ENCODE data around the gene HOXA3. TPM values are rescaled to one million over a fixed set of nuclear protein-coding genes. Genes with fewer than 3 reads are reported as not detected.

HOXA3 gene
- total and polyA plus RNA-seq, 4 experiments from 2014 or later, result 0.07 TPM; not detected in 3

GRCh38 chr7:27119412-27119911, 32.9 kb downstream of the HOXA3 start:
- H3K36me3 Mint-ChIP-seq, result no peaks in the 10 kb centered on the region
- H3K4me3 Mint-ChIP-seq, result no peak overlapping the region
- CTCF ChIA-PET (ENCODE audit: partially characterized antibody), result interaction anchor here (0.7 to 1.2 kb wide), 3 partner anchors 14 to 31 kb away, joined by 3 read pairs; partner anchors contain the start of gene HOXA5
- H3K27ac Mint-ChIP-seq, result no peak overlapping the region
- no peak overlapping the region for H3K4me3 ChIP-seq (ENCODE audit: low read length in 2 of 2)
- intact Hi-C loops (cut with micrococcal nuclease), result no loop called here
- H3K27me3 ChIP-seq (ENCODE audit: insufficient read depth, low read length), result no peaks in the 10 kb centered on the region
- no peaks in the 10 kb centered on the region for H3K9me3 Mint-ChIP-seq
- no peaks in the 10 kb centered on the region for H3K4me1 Mint-ChIP-seq
- no peaks in the 10 kb centered on the region for H3K4me1 ChIP-seq (ENCODE audit: insufficient read depth, low read length)
- no peak for DNase-seq
- no peaks in the 10 kb centered on the region for H3K9me3 ChIP-seq (ENCODE audit: control insufficient read depth in 1 of 2, low read length in 2 of 2)
- H3K27ac ChIP-seq (ENCODE audit: low read depth, low read length), result no peak overlapping the region
- no peaks in the 10 kb centered on the region for H3K36me3 ChIP-seq (ENCODE audit: insufficient read depth, low read length)
- POLR2A ChIA-PET (ENCODE audit: partially characterized antibody), result no interaction called here
- H3K27me3 Mint-ChIP-seq, result peaks cover 8 to 9% of the 10 kb centered on the region in 2 donors

- H3K27me3 ChIP-seq (ENCODE audit: insufficient read depth, low read length), result no peaks in the 10 kb centered on the region
- Mint-ChIP-seq H3K27me3 (peaks cover 3 to 9% of the 10 kb centered on the region in 2 donors), H3K36me3 (no peaks in the 10 kb centered on the region), H3K27ac (no peak overlapping the region), H3K4me1 (no peaks in the 10 kb centered on the region), H3K4me3 (no peak overlapping the region), H3K9me3 (no peaks in the 10 kb centered on the region)
- no peaks in the 10 kb centered on the region for H3K4me1 ChIP-seq (ENCODE audit: insufficient read depth, low read length)
- ChIA-PET POLR2A (ENCODE audit: partially characterized antibody) (no interaction called here), CTCF (ENCODE audit: partially characterized antibody) (interaction anchor here (0.7 to 0.9 kb wide), 2 partner anchors 13 to 42 kb away, joined by 3 to 4 read pairs; no protein-coding TSS in a partner anchor)
- H3K4me3 ChIP-seq (ENCODE audit: low read length in 2 of 2), result no peak overlapping the region
- no peak for DNase-seq
- H3K9me3 ChIP-seq (ENCODE audit: control insufficient read depth in 1 of 2, low read length in 2 of 2), result no peaks in the 10 kb centered on the region
- intact Hi-C loops (cut with micrococcal nuclease), result no loop called here
- H3K36me3 ChIP-seq (ENCODE audit: insufficient read depth, low read length), result no peaks in the 10 kb centered on the region
- H3K27ac ChIP-seq (ENCODE audit: low read depth, low read length), result no peak overlapping the region
Observed at GRCh38 chr7:27118580-27118979, 33.8 kb downstream of the HOXA3 start.

- H3K36me3 Mint-ChIP-seq, result no peaks in the 10 kb centered on the region
- DNase-seq, result no peak
- CTCF ChIA-PET (ENCODE audit: partially characterized antibody), result interaction anchor here (0.9 kb wide), 1 partner anchor 43 kb away, joined by 4 read pairs; no protein-coding TSS in a partner anchor
Observed at GRCh38 chr7:27117887-27118491, 34.4 kb downstream of the HOXA3 start.

GRCh38 chr7:27116962-27117886, 35.2 kb downstream of the HOXA3 start:
- Mint-ChIP-seq H3K9me3 (no peaks in the 10 kb centered on the region), H3K4me3 (no peak overlapping the region), H3K36me3 (no peaks in the 10 kb centered on the region), H3K27ac (no peak overlapping the region), H3K4me1 (no peaks in the 10 kb centered on the region), H3K27me3 (peaks cover 7 to 9% of the 10 kb centered on the region in 2 donors)
- DNase-seq, result no peak
- ChIA-PET POLR2A (ENCODE audit: partially characterized antibody) (no interaction called here), CTCF (ENCODE audit: partially characterized antibody) (no interaction called here)
- Histone ChIP-seq H3K27me3 (ENCODE audit: insufficient read depth, low read length) (no peaks in the 10 kb centered on the region), H3K36me3 (ENCODE audit: insufficient read depth, low read length) (no peaks in the 10 kb centered on the region), H3K27ac (ENCODE audit: low read depth, low read length) (no peak overlapping the region), H3K4me1 (ENCODE audit: insufficient read depth, low read length) (no peaks in the 10 kb centered on the region), H3K9me3 (ENCODE audit: control insufficient read depth in 1 of 2, low read length in 2 of 2) (no peaks in the 10 kb centered on the region), H3K4me3 (ENCODE audit: low read length in 2 of 2) (no peak overlapping the region)
- intact Hi-C loops (cut with micrococcal nuclease), result no loop called here

More at GRCh38 chr7:27117887-27118491, 34.4 kb downstream of the HOXA3 start:
- H3K27ac Mint-ChIP-seq, result no peak overlapping the region
- H3K4me3 Mint-ChIP-seq, result no peak overlapping the region
- no peak overlapping the region for H3K27ac ChIP-seq (ENCODE audit: low read depth, low read length)
- no peaks in the 10 kb centered on the region for H3K9me3 ChIP-seq (ENCODE audit: control insufficient read depth in 1 of 2, low read length in 2 of 2)
- POLR2A ChIA-PET (ENCODE audit: partially characterized antibody), result no interaction called here
- intact Hi-C loops (cut with micrococcal nuclease), result no loop called here
- peaks cover 7 to 9% of the 10 kb centered on the region in 2 donors for H3K27me3 Mint-ChIP-seq
- H3K4me1 Mint-ChIP-seq, result no peaks in the 10 kb centered on the region
- H3K36me3 ChIP-seq (ENCODE audit: insufficient read depth, low read length), result no peaks in the 10 kb centered on the region
- no peaks in the 10 kb centered on the region for H3K4me1 ChIP-seq (ENCODE audit: insufficient read depth, low read length)
- no peaks in the 10 kb centered on the region for H3K9me3 Mint-ChIP-seq
- H3K4me3 ChIP-seq (ENCODE audit: low read length in 2 of 2), result no peak overlapping the region
- H3K27me3 ChIP-seq (ENCODE audit: insufficient read depth, low read length), result no peaks in the 10 kb centered on the region

GRCh38 chr7:27116031-27116961, 36.1 kb downstream of the HOXA3 start:
- H3K36me3 ChIP-seq (ENCODE audit: insufficient read depth, low read length), result no peaks in the 10 kb centered on the region
- intact Hi-C loops (cut with micrococcal nuclease), result no loop called here
- H3K27me3 Mint-ChIP-seq, result peaks cover 7 to 9% of the 10 kb centered on the region in 2 donors
- H3K9me3 ChIP-seq (ENCODE audit: control insufficient read depth in 1 of 2, low read length in 2 of 2), result no peaks in the 10 kb centered on the region
- no peaks in the 10 kb centered on the region for H3K4me1 Mint-ChIP-seq
- peak overlapping the region in 1 of 7 donors; percentile 4 for H3K27ac Mint-ChIP-seq
- H3K9me3 Mint-ChIP-seq, result no peaks in the 10 kb centered on the region
- H3K36me3 Mint-ChIP-seq, result no peaks in the 10 kb centered on the region
- ChIA-PET CTCF (ENCODE audit: partially characterized antibody) (no interaction called here), POLR2A (ENCODE audit: partially characterized antibody) (no interaction called here)
- H3K4me1 ChIP-seq (ENCODE audit: insufficient read depth, low read length), result no peaks in the 10 kb centered on the region
- H3K27me3 ChIP-seq (ENCODE audit: insufficient read depth, low read length), result no peaks in the 10 kb centered on the region
- DNase-seq, result no peak
- no peak overlapping the region for H3K27ac ChIP-seq (ENCODE audit: low read depth, low read length)
- no peak overlapping the region for H3K4me3 ChIP-seq (ENCODE audit: low read length in 2 of 2)
- no peak overlapping the region for H3K4me3 Mint-ChIP-seq

- H3K9me3 ChIP-seq (ENCODE audit: control insufficient read depth in 1 of 2, low read length in 2 of 2), result no peaks in the 10 kb centered on the region
Observed at GRCh38 chr7:27115221-27116026, 37.0 kb downstream of the HOXA3 start.

More at GRCh38 chr7:27115221-27116026, 37.0 kb downstream of the HOXA3 start:
- intact Hi-C loops (cut with micrococcal nuclease), result no loop called here
- H3K4me3 Mint-ChIP-seq, result no peak overlapping the region
- Histone ChIP-seq H3K36me3 (ENCODE audit: insufficient read depth, low read length) (no peaks in the 10 kb centered on the region), H3K4me3 (ENCODE audit: low read length in 2 of 2) (no peak overlapping the region), H3K27ac (ENCODE audit: low read depth, low read length) (no peak overlapping the region), H3K4me1 (ENCODE audit: insufficient read depth, low read length) (no peaks in the 10 kb centered on the region), H3K27me3 (ENCODE audit: insufficient read depth, low read length) (no peaks in the 10 kb centered on the region)
- no peak overlapping the region for H3K27ac Mint-ChIP-seq
- no peaks in the 10 kb centered on the region for H3K9me3 Mint-ChIP-seq
- no peaks in the 10 kb centered on the region for H3K36me3 Mint-ChIP-seq
- CTCF ChIA-PET (ENCODE audit: partially characterized antibody), result interaction anchor here (1.3 kb wide), 1 partner anchor 44 kb away, joined by 3 read pairs; no protein-coding TSS in a partner anchor
- DNase-seq, result no peak
- peaks cover 7 to 9% of the 10 kb centered on the region in 2 donors for H3K27me3 Mint-ChIP-seq
- H3K4me1 Mint-ChIP-seq, result no peaks in the 10 kb centered on the region
- POLR2A ChIA-PET (ENCODE audit: partially characterized antibody), result no interaction called here
